Lung microvascular endothelial cell (primary cell): Measurements from ENCODE around the gene ZNF500. TPM values are rescaled to one million over a fixed set of nuclear protein-coding genes. Genes with fewer than 3 reads are reported as not detected.

Experiments
- DNase-seq, 2 donors: peaks; one replicate each; pipeline versions ENCODE4 v3.0.0 to v3.0.0-alpha.2; 2010; ENCODE audit warnings: low read depth in 2 of 2
- total RNA-seq: library from RNA; depleted of rRNA; stranded (reverse); fragments of >200 nt; gene quantifications from 2 replicates; pipeline ENCODE4 v1.2.1, GENCODE V29; 2014

ZNF500 gene
- total RNA-seq = 3.7 and 6.2 TPM in 2 replicates

GRCh38 chr16:4766875-4767628, at the start of gene ZNF500:
ZNF500 (minus strand) TSS chr16:4767162; CDS start chr16:4765978, 1,184 bp downstream.
- peak; percentile 96 to 98 for DNase-seq

DNA sequence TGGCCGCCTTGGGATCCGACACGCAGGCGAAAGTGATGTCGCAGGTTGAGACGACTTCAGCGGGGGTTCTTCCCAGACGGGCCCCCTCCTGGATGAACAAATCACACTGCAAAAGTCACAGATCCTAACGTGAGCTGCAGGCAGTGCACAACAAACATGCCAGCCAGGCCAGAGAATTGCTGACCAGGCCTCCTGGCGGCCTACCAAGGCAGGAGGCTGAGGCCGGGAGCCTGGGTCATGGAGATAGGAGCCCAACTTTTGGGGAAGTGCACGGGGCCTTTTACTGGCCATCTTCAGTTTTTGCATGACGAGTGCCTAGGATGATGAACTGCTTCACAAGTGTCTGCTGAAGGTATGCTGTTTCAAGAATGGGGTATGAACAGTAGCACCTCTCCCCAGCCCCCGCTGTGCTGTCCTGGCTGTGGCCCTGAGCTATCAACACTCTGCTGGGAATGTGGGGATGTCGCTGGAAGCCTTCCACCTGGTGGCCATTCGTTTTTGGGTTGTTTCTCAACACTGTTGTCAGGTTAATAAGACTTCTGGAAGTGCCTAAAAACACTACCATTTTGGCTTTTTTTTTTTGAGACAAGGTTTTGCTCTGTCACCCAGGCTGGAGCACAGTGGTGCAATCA, 47.7 kb upstream of the ZNF500 start:
- no peak for DNase-seq

DNA sequence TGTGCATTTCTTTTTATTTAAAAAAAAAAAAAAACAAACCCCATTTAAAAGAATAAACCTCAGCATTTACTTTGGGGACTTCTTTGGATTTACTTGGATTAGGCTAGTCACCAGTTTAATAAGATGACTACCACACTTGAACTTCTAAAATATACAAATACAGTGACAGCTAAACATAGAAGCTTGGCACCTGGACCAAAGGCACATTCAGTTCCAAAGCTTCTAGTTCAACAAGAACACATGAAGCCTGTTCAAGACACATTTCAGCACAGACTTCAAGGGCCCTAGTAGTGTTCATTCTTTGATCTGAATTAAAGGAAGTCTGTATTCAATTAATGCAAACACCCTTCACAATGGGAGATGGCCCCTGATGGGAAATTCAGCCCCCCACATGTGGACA, 47.1 kb upstream of the ZNF500 start:
- DNase-seq = no peak

GRCh38 chr16:4813251-4814003, 46.5 kb upstream of the ZNF500 start:
- no peak for DNase-seq

GRCh38 chr16:4811773-4812172, 44.8 kb upstream of the ZNF500 start:
- no peak for DNase-seq

DNA sequence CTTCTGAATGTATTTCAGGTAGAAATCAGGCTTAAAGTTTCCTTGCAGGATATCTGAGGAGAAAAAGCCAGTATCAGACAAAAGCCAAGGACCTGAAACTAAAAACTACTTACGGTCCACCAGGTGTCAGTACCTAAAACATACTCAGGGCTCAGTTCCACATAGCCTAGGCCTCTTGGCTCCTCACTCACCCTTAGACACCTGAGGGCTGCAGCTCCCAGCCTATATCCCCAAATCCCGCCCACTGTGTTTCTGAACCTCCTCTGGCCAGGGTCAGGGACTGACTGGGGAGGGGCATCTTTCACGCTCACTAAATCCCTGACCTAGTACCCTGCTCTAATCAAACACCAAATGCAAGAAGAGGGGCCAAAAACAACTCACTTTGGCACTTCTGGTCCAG, 44.3 kb upstream of the ZNF500 start:
- no peak for DNase-seq

DNA sequence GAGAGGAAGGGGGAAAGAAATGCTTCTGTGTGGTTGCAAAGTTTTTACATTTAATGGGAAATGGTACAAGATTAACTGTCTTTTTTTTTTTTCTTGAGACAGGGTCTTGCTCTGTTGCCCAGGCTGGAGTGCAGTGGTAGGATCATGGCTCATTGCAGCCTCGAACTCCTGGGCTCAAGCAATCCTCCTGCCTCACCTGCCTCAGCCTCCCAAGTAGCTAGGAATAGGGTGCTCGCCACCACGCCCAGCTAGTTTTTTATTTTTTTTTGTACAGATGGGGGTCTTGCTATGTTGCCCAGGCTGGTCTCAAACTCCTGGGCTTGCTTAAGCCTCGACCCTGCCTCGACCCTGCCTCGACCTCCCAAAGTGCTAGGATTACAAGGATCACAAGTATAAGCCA, 39.3 kb upstream of the ZNF500 start:
- DNase-seq = no peak

DNA sequence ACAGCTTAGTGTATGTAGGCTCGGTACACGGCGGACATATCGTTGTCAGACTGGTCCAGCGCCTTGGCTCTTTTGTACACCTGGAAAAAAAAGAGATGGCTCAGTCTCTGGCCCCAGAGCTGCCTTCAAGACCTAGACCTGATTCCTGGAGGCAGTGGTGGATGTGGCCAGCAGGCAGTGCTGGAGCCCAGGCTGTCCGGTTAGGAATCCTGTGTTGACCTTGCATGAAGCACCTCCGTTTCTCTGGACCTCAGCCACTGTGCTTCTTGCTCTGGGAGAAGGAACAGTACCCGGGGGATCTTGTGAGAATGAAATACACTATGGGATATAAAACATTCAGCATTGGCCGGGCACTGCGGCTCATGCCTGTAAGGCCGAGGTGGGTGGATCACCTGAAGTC, 38.3 kb upstream of the ZNF500 start:
- DNase-seq = no peak

- DNase-seq = no peak
Observed at GRCh38 chr16:4803898-4804762, 37.2 kb upstream of the ZNF500 start.

DNA sequence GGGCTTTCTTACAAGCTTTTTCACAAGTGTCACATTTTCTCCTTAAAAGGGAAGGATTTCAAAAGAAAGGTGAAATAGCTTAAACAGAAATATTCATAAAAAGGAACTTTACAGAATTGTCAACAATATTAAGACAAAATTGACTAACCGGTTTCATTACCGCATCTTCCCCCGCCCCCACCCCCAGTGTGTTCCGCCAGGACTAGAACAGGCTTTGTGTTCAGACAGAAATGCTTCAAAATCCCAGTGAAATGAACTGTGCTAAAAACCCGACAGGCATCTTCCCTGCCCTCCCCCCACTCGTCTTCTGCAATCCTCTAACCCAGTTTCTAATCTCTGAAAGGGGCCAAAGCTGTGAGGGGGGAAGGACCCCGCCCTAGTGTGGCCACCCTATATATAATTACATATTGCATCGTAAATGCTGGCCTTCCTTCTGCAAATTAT, 36.5 kb upstream of the ZNF500 start:
- no peak for DNase-seq

- DNase-seq = peak; percentile 89 to 90
Observed at GRCh38 chr16:4802659-4803287, 35.8 kb upstream of the ZNF500 start.

DNA sequence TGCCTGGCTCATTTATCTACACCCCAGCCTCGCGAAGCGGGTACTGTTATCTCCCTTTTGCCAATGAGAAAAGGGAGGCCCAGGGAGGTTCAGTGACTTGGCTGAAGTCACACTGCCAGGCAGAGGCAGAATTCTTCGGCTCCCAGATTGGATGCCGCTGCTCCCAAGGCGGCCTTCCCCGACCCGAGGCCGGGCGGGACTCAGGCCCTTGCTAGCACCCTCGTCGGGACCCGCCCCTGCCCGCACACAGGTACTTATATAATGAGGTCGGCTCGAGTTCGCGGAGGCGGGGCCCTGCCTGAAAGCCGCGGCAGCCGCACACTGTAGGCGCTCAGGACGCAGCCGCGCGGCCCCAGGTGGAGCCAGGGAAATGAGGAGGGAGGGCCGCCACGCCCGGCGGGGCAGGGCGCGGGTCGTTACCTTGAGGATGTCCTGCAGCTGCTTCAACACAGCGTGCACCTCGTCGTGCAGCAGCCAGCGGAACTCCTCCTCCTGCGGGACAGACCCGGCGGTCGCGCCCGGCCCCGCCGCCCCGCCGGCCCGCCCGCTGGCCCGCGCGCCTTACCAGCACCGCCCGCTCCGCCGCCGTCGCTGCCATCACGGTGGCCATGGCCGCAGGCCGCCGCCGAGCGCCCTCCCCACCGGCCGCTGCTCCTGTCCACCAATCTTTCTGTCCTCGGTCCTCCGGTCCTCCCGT, 35.1 kb upstream of the ZNF500 start, which contains the start of gene ROGDI:
TSS of gene ROGDI (minus strand) at position 672 of the 697 bp plus-strand sequence. CDS start at position 610, 62 bp downstream.
- DNase-seq = peak; percentile 30 to 45

GRCh38 chr16:4801051-4801961, 34.3 kb upstream of the ZNF500 start:
- DNase-seq = no peak

- peak in 1 of 2 donors; percentile 64 for DNase-seq
Observed at GRCh38 chr16:4800290-4801041, 33.5 kb upstream of the ZNF500 start.

DNA sequence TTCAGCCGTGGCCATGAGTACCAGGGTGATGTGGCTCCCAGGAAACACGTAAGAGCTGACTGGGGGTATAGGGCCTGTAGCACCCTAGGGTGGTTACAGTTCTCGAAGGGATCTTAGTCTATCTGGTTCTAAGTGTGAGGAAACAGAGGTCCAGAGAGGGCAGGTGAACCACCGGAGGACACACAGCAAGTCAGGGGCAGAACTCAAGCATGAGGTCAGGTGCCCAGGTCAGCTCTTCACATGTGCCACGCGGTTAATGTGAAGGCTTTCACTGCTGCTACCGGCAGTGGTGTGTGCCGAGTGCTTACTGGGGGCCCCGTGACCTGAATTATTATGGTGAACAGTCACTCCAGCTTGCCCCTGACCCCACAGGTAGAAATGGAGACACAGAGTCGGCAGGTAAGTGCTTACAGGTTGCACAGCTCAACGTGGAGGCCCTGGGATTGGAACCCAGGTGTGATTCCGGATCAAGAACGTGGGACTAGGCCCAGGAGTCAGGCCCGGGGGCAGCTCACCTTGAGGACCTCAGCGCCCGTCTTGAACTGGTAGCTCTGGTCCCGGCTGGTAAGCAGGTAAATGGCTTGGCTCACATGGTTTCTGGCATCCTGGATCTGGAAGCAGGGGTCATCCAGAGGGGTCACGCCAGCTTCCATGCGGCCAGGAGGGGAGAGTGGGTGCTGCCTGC, 32.4 kb upstream of the ZNF500 start:
- DNase-seq = no peak

- no peak for DNase-seq
Observed at GRCh38 chr16:4798456-4798855, 31.5 kb upstream of the ZNF500 start.

DNA sequence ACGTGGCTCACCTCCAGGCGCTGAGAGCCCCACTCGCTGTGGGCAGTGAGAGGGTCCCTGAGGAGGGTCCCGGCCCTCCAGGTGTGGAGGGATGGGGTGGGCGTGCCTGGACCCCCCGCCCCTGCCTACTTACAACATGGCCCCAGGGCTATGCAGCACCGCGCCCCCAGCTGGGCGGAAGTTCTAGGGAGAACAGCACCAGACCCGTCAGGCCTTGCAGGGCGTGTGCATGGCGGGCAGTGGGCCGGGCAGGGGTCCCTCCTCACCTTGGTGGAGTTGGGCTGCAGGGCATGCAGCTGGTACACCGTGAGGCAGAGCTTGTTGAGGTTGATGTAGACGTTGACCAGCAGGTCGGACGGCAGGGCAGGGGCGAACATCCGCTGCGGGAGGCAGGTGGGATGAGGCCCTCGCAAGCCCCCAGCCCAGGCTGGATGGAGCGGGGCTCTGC, 30.9 kb upstream of the ZNF500 start:
- DNase-seq = no peak
